Omental fat pad (tissue), 4 donors: ENCODE results near the gene CIBAR2. TPM values are rescaled to one million over a fixed set of nuclear protein-coding genes. Genes with fewer than 3 reads are reported as not detected.
"Not testable (repeated sequence)": the region's sequence is repeated elsewhere in the genome, so short reads cannot be mapped to it uniquely, and the experiment has no call there.

ENCODE experiments used
- ATAC-seq: fragments of 150-250 bp; one replicate; pipeline ENCODE4 v1.9.1; 2016; ENCODE audit warnings: mild to moderate bottlenecking, moderate library complexity; ENCODE audit not compliant: low FRiP score
- DNase-seq: peaks from one replicate; pipeline ENCODE4 v3.0.0-alpha.2; 2019; ENCODE audit warnings: low spot score
- total RNA-seq, 4 donors: library from RNA; depleted of rRNA; stranded (reverse); fragments of >200 nt; gene quantifications; one replicate each; pipeline ENCODE4 v1.1.0, GENCODE V29; 2016
- TF ChIP-seq, protein P1 (sequence below), 3 donors: fragments of 450-650 bp; IDR thresholded peaks; one replicate each; pipeline ENCODE4 v1.5.1; 2016 to 2017; ENCODE audit warnings: antibody characterized with exemption in 3 of 3, mild to moderate bottlenecking in 3 of 3, moderate library complexity in 2 of 3

CIBAR2 gene
- total RNA-seq, 4 donors from 2014 or later = not detected

DNA sequence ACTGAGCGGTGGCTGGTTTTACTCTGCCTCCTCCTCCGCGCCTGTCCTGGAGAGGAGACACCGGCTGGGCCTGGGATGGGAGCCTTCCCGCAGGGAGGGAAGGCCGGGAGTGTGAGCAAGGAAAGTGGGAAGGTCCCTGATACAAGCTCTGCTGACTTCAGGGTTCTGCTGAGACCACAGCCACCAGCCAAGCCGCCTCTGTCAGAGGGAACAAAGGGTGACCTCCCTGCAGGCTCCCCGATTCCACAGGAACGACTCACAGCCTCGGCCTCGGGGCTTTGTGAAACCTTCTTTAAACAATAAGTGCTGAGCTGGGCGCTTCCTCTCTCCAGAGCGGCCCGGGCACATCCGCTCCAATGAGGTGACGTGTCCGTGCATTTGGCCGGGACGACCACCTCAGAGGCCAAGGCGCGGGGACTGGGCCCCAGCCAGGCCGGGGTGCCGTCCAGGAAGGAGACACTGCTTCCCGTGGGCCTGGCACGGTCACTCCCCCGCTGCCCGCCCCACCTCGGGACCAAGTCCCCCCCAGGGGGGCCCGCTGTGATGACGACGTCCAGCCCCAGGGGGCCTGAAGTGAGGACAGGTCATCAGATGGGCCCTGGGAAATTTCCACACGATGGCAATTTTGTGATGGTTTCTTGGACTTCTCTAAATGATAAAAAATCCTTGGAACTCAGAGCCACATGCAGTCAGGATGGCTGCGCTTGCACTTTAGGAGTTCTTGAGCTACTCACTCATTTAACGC is 11.8 kb upstream of the CIBAR2 start:
- TF ChIP-seq, protein P1, sequence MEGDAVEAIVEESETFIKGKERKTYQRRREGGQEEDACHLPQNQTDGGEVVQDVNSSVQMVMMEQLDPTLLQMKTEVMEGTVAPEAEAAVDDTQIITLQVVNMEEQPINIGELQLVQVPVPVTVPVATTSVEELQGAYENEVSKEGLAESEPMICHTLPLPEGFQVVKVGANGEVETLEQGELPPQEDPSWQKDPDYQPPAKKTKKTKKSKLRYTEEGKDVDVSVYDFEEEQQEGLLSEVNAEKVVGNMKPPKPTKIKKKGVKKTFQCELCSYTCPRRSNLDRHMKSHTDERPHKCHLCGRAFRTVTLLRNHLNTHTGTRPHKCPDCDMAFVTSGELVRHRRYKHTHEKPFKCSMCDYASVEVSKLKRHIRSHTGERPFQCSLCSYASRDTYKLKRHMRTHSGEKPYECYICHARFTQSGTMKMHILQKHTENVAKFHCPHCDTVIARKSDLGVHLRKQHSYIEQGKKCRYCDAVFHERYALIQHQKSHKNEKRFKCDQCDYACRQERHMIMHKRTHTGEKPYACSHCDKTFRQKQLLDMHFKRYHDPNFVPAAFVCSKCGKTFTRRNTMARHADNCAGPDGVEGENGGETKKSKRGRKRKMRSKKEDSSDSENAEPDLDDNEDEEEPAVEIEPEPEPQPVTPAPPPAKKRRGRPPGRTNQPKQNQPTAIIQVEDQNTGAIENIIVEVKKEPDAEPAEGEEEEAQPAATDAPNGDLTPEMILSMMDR (IDR thresholded peaks at IDR 0.05) = no peak
- ATAC-seq (no peak), DNase-seq (no peak)

DNA sequence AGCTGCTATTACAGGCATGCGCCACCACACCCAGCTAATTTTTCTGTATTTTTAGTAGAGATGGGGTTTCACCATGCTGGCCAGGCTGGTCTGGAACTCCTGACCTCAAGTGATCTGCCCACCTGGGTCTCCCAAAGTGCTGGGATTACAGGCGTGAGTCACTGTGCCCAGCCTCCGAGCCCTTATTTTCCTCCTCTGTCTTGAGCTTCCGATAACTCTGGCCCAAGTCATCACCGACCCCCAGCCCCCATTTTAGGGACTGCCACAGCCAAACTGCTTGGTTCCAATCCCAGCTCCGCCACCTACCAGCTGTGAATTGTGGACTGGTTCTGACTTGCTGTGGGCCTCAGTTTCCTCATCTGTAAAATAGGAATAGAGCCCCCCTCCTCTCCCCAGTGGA is 11.2 kb upstream of the CIBAR2 start:
- not testable (repeated sequence) for ATAC-seq, DNase-seq

DNA sequence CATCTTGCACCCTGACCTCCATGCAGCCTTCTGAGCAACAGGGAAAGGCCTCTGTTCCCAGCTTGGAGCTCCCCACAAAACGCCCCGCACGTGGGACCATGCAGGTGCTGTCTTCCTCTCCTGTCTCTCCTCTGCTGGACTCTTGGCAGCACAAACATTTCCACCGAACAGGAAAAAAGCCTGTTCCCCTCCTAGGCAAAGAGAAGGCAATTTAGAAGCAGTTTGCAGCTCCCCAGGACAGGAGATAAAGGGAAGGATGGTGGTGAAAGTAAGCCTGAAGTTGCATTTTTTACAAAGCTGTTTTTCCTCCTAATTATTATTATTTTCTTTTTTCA is 7.7 kb upstream of the CIBAR2 start:
- TF ChIP-seq, protein P1 (IDR thresholded peaks at IDR 0.05) = no peak
- DNase-seq (no peak), ATAC-seq (no peak)

DNA sequence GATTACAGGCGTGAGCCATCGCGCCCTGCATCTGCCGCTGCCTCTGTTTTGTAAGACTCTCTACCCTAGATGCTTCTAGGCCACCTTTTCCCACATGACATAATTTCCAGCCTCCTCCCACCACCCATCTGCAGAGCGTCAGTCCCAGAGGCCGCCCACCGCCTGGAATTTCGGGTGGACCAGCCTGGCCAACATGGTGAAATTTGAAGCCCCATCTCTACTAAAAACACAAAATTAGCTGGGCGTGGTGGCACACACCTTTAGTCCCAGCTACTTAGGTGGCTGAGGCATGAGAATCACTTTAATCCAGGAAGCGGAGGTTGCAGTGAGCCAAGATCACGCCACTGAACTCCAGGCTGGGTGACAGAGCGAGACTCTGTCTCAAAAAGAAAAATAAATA is 5.1 kb upstream of the CIBAR2 start:
- TF ChIP-seq, protein P1 (IDR thresholded peaks at IDR 0.05) = no peak
- DNase-seq (no peak), ATAC-seq (no peak)

DNA sequence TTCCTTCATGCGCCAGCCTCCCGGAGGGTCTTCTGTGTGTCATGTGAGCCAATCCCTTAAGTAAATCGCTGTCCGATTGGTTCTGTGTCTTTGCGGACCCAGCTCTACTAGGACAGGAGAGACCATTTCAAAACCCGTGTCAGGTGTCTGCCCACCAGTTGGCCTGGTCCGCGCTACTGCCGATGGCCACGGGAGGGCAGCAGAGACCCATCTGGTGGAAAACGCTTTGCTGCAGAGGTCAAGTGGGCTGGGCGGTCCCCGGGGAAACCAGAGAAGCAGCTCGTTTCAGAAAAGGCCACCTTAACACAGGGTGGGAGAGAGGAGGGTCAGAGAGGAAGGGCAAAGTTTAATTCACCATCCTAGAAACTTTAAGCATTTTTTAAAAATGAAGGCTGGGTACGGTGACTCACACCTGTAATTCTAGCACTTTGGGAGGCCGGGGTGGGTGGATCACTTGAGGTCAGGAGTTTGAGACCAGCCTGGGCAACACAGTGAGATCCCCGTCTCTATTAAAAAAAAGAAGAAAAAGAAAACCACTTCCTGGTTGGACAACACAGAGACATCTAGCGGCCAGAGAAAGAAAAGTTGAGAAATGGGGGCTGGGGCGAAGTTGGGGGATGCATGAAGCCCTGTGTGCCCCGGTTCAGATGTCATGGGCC is 2.8 kb upstream of the CIBAR2 start:
- TF ChIP-seq, protein P1 (IDR thresholded peaks at IDR 0.05) = peak in 1 of 3 donors; percentile 95
- DNase-seq (peak; percentile 97), ATAC-seq (peak; percentile 83)

DNA sequence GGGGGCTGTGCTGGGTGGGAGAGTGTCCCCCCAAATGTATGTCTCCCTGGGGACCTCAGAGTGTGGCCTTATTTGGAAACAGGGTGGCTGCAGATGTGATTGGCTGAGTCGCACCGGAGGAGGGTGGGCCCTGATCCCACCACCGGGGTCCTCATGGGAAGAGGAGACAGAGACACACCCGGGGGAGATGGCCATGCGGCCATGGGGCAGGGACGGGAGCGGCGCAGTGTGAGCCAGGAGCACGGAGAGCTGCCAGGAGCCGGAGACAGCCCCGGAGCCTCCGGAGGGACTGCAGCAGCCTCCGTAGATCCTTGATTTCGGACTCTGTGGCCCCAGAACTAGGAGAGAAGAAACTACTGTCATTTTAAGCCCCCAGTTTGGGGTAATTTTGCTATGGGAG is 1.6 kb upstream of the CIBAR2 start:
- DNase-seq (no peak), ATAC-seq (no peak)
- TF ChIP-seq, protein P1 (IDR thresholded peaks at IDR 0.05) = no peak

DNA sequence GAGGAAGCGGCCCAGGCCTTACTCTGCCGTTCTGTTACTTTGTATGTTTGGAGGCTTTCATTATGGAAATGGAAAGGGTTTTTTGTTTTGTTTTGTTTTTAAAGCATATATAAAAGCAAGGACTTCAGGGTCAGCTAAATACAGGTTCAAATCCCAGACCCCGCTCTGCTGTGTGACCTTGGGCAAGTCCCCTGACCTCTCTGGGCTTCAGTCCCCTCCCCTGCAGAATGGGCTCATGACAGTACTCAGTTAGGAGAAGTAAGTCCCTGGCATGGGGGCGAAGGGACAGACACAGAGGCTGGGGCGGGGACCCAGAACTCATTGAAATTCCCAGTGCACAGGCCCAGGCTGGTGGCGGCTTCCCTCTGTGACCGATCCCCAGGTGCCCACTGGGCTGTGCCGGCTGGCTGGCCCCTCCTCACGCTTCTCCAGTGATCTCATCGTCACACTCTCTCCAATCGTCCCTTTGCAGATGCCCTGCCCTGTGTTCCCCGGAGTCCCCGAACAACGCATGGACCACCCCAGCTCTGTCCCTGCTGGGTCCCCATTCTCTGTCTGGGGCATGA is 979 bp upstream of the CIBAR2 start:
- ATAC-seq = no peak
- TF ChIP-seq, protein P1 (IDR thresholded peaks at IDR 0.05) = no peak
- no peak for DNase-seq
